ENCODE results near the gene DAZL. TPM values are rescaled to one million over a fixed set of nuclear protein-coding genes. Genes with fewer than 3 reads are reported as not detected.

The DAZL gene, protein sequence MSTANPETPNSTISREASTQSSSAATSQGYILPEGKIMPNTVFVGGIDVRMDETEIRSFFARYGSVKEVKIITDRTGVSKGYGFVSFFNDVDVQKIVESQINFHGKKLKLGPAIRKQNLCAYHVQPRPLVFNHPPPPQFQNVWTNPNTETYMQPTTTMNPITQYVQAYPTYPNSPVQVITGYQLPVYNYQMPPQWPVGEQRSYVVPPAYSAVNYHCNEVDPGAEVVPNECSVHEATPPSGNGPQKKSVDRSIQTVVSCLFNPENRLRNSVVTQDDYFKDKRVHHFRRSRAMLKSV
- not detected in 2 replicates for total RNA-seq

DNA sequence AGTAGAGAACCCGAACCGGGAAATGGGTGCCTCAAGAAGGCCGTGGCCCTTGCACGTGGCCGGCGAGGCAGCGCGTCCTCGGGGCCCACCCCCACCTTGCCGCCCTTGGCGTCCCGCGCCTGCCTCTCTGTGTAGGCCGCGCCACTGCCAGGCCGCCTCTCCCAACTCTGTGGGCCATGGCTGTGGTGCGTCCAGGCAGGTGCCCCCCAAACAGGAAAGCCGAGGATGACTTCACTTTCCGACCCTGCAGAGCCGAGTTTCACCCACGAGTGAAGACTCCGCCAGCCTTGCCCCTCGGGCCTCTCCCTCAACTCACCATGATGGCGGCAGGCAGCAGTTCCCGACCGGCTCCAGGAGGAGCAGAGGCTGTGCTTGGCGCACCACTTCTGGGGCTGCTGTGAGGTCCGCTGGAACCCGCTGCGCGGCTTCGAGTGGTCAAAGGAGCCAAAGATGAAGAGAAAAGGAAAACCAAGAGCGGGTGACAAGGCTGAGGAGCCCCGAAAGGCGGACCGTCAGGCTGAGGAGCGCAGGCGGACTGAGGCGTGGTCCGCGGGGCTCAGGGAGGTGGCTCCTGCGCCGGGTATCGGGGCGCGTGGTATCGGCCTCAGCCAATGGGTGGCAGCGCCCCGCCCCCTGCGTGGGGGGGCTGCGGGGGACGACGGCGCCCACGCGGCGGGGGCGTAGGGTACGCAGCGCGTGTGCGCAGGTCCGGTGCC, at the start of gene DAZL:
Gene DAZL (minus strand): TSS at position 537 of the 716 bp plus-strand sequence. CDS start 218 bp downstream, at position 319.

Other genes with a start within 250 kb of the DAZL start
- 35.5 and 36.5 TPM in 2 replicates for gene RFTN1, start 91.7 kb downstream of the DAZL start, total RNA-seq